GM12892 (cell line): ENCODE data around the gene SMIM5.

Experiments
- DNase-seq: peaks from one replicate; pipeline ENCODE4 v3.0.0; 2011; ENCODE audit not compliant: insufficient read length
- FAIRE-seq: peaks from 2 replicates; lab custom pipeline; 2011; peaks lifted over from hg19 to GRCh38; lab: Jason Lieb, UNC
- POLR2A ChIP-seq: IDR thresholded peaks from 2 replicates; pipeline ENCODE4 v1.6.1; 2011; ENCODE audit warnings: low read depth, low read length, control low read depth
- POLR2AphosphoS5 ChIP-seq: IDR thresholded peaks from 2 replicates; pipeline ENCODE4 v1.6.1; 2011; ENCODE audit warnings: low read depth, low read length, control low read depth
- TAF1 ChIP-seq: IDR thresholded peaks from 2 replicates; pipeline ENCODE4 v1.6.1; 2011; ENCODE audit warnings: low read depth, mild to moderate bottlenecking, control low read depth, low read length, borderline replicate concordance

The SMIM5 gene

DNA sequence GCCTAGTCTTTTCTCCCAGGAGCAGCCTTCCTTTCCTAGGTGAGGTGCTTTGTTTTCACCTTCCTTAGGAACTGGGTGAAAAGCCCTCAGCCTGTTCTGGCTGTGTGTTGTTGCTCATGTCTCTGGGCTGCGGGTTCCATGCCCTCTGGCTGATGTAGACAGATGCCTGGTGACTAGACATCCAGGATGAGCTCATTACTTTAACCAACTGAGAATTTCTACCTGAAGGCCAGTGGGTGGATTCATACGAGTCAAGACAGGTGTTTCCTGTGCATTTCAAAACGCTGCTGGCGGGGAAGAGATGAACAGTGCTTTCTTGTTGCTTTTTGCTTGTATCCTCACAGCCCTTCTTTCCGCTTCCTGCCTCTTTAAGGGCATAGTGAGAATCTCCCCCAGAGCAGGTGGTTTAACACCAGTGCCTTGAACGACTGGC is 56.2 kb downstream of the SMIM5 start:
- TF ChIP-seq POLR2AphosphoS5 (no peak), POLR2A (no peak), TAF1 (no peak)
- FAIRE-seq (peak; percentile 82), DNase-seq (peak; percentile 46)
